Nephron (organoid): ENCODE results near the gene C16orf74.

ENCODE experiments used
- H3K27ac Mint-ChIP-seq, 3 experiments: 2 replicates each; pipeline ENCODE4 v1.8.0; 2020; ENCODE audit warnings: mixed read lengths in 3 of 3, mild to moderate bottlenecking in 2 of 3, moderate library complexity in 1 of 3
- H3K27me3 Mint-ChIP-seq: 2 replicates; pipeline ENCODE4 v1.8.0; 2021; ENCODE audit warnings: low read depth, mild to moderate bottlenecking, moderate library complexity, mixed read lengths
- H3K36me3 Mint-ChIP-seq: 2 replicates; pipeline ENCODE4 v1.8.0; 2020; ENCODE audit warnings: low read depth, mixed read lengths
- H3K4me1 Mint-ChIP-seq: 2 replicates; pipeline ENCODE4 v1.8.0; 2020; ENCODE audit warnings: mixed read lengths
- H3K4me3 Mint-ChIP-seq, 3 experiments: 2 replicates each; pipeline ENCODE4 v1.8.0; 2020; ENCODE audit warnings: mild to moderate bottlenecking in 3 of 3, mixed read lengths in 3 of 3, moderate library complexity in 2 of 3
- H3K9me3 Mint-ChIP-seq: 2 replicates; pipeline ENCODE4 v1.8.0; 2020; ENCODE audit warnings: mixed read lengths
- CTCF ChIP-seq, 3 experiments: fragments of 200-600 bp; sonication (generic); IDR thresholded peaks; one replicate each; pipeline ENCODE4 v1.5.0; 2021; ENCODE audit warnings: antibody characterized with exemption in 3 of 3; ENCODE audit not compliant: unreplicated experiment in 3 of 3

C16orf74 gene

GRCh38 chr16:85698935-85699558, 51.8 kb downstream of the C16orf74 start:
- Mint-ChIP-seq H3K4me3 (no peak overlapping the region), H3K9me3 (no peaks in the 10 kb centered on the region), H3K36me3 (no peaks in the 10 kb centered on the region), H3K27me3 (peaks cover 28% of the 10 kb centered on the region), H3K4me1 (peaks cover 14% of the 10 kb centered on the region), H3K27ac (no peak overlapping the region)
- TF ChIP-seq CTCF (IDR thresholded peaks at IDR 0.05; ENCODE audit: unreplicated experiment in 3 of 3): no peak

- H3K36me3 Mint-ChIP-seq: no peaks in the 10 kb centered on the region
- no peak overlapping the region for H3K27ac Mint-ChIP-seq
- H3K9me3 Mint-ChIP-seq: no peaks in the 10 kb centered on the region
- TF ChIP-seq CTCF (IDR thresholded peaks at IDR 0.05; ENCODE audit: unreplicated experiment in 3 of 3): no peak
- H3K4me3 Mint-ChIP-seq: no peak overlapping the region
- H3K27me3 Mint-ChIP-seq: peaks cover 30% of the 10 kb centered on the region
- peaks cover 14% of the 10 kb centered on the region for H3K4me1 Mint-ChIP-seq
Observed at GRCh38 chr16:85698459-85698891, 52.4 kb downstream of the C16orf74 start.

- Mint-ChIP-seq H3K27ac (no peak overlapping the region), H3K4me1 (peaks cover 14% of the 10 kb centered on the region), H3K4me3 (no peak overlapping the region), H3K27me3 (peaks cover 33% of the 10 kb centered on the region), H3K9me3 (no peaks in the 10 kb centered on the region), H3K36me3 (no peaks in the 10 kb centered on the region)
- TF ChIP-seq CTCF (IDR thresholded peaks at IDR 0.05; ENCODE audit: unreplicated experiment in 3 of 3): no peak
Observed at GRCh38 chr16:85697431-85697830, 53.5 kb downstream of the C16orf74 start.

GRCh38 chr16:85696781-85697180, 54.1 kb downstream of the C16orf74 start:
- H3K36me3 Mint-ChIP-seq: no peaks in the 10 kb centered on the region
- H3K27me3 Mint-ChIP-seq: peaks cover 31% of the 10 kb centered on the region
- H3K9me3 Mint-ChIP-seq: no peaks in the 10 kb centered on the region
- peaks cover 14% of the 10 kb centered on the region for H3K4me1 Mint-ChIP-seq
- no peak for TF ChIP-seq CTCF (IDR thresholded peaks at IDR 0.05; ENCODE audit: unreplicated experiment in 3 of 3)
- no peak overlapping the region for H3K27ac Mint-ChIP-seq
- H3K4me3 Mint-ChIP-seq: no peak overlapping the region

GRCh38 chr16:85695196-85696128, 55.4 kb downstream of the C16orf74 start:
- H3K27me3 Mint-ChIP-seq: peaks cover 27% of the 10 kb centered on the region
- no peaks in the 10 kb centered on the region for H3K9me3 Mint-ChIP-seq
- H3K4me1 Mint-ChIP-seq: peaks cover 17% of the 10 kb centered on the region
- no peak for TF ChIP-seq CTCF (IDR thresholded peaks at IDR 0.05; ENCODE audit: unreplicated experiment in 3 of 3)
- H3K27ac Mint-ChIP-seq: no peak overlapping the region
- no peaks in the 10 kb centered on the region for H3K36me3 Mint-ChIP-seq
- H3K4me3 Mint-ChIP-seq: no peak overlapping the region
